Naive B cell (primary cell): Measurements from ENCODE around the gene MRPL22. TPM values are rescaled to one million over a fixed set of nuclear protein-coding genes. Genes with fewer than 3 reads are reported as not detected.

Experiments
- ATAC-seq, 2 donors: fragments of 150-1000 bp; cut with Tn5 transposase; 2 replicates each; pipeline ENCODE4 v1.10.0; 2021; ENCODE audit warnings: low read depth in 2 of 2, mild to moderate bottlenecking in 2 of 2, moderate library complexity in 2 of 2
- DNase-seq: peaks from one replicate; pipeline ENCODE4 v3.0.0; 2022
- H3K27ac Mint-ChIP-seq, 6 donors: one replicate each; pipeline ENCODE4 v1.8.0; 2020 to 2022; ENCODE audit warnings: mild to moderate bottlenecking in 6 of 6, mixed read lengths in 6 of 6, moderate library complexity in 5 of 6, inconsistent platforms in 2 of 6
- H3K27me3 Mint-ChIP-seq, 3 donors: one replicate each; pipeline ENCODE4 v1.8.0; 2021 to 2022; ENCODE audit warnings: mixed read lengths in 3 of 3, mild to moderate bottlenecking in 1 of 3
- H3K36me3 Mint-ChIP-seq, 2 donors: one replicate each; pipeline ENCODE4 v1.8.0; 2020 to 2022; ENCODE audit warnings: mixed read lengths in 2 of 2, inconsistent platforms in 1 of 2, mild to moderate bottlenecking in 1 of 2
- H3K4me1 Mint-ChIP-seq, 3 donors: one replicate each; pipeline ENCODE4 v1.8.0; 2020 to 2022; ENCODE audit warnings: mixed read lengths in 3 of 3, inconsistent platforms in 1 of 3, mild to moderate bottlenecking in 1 of 3, moderate library complexity in 1 of 3
- H3K4me3 Mint-ChIP-seq, 8 donors: one replicate each; pipeline ENCODE4 v1.8.0; 2020 to 2022; ENCODE audit warnings: mild to moderate bottlenecking in 8 of 8, mixed read lengths in 8 of 8, moderate library complexity in 8 of 8, inconsistent platforms in 2 of 8
- H3K9me3 Mint-ChIP-seq, 7 donors: one replicate each; pipeline ENCODE4 v1.8.0; 2020 to 2022; ENCODE audit warnings: mixed read lengths in 7 of 7, mild to moderate bottlenecking in 5 of 7, inconsistent platforms in 2 of 7, moderate library complexity in 1 of 7
- polyA plus RNA-seq, 6 donors: library from polyadenylated mRNA; unstranded; fragments of 300-500 nt; fragmentation: Illumina TruSeq; gene quantifications; one replicate each; pipeline ENCODE4 v1.2.3, GENCODE V29; 2021; ENCODE audit warnings: low read depth in 6 of 6

MRPL22 gene
- polyA plus RNA-seq, 6 donors from 2014 or later: 77.2 to 107 (median 86.9) TPM

DNA sequence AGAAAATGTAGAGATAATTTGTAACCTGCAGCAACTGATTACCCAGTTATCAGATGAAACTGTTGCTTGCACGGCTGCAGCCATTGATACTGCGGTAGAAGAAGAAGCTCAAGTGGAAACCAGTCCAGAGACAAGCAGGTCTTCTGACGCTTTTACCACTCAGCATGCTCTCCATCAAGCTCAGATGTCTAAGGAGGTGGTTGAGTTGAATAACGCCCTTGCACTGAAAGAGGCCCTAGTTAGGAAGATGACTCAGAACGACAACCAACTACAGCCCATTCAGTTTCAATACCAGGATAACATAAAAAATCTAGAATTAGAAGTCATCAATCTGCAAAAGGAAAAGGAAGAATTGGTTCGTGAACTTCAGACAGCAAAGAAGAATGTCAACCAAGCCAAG, 74.4 kb downstream of the MRPL22 start:
- ATAC-seq (no peak), DNase-seq (no peak)
- Mint-ChIP-seq H3K27ac (no peak overlapping the region), H3K4me1 (no peaks in the 10 kb centered on the region), H3K36me3 (peaks cover 0 to 14% of the 10 kb centered on the region in 2 donors), H3K9me3 (peaks cover 0 to 13% (median 5%) of the 10 kb centered on the region in 7 donors), H3K27me3 (peaks cover 8 to 23% (median 12%) of the 10 kb centered on the region in 3 donors), H3K4me3 (no peak overlapping the region)

DNA sequence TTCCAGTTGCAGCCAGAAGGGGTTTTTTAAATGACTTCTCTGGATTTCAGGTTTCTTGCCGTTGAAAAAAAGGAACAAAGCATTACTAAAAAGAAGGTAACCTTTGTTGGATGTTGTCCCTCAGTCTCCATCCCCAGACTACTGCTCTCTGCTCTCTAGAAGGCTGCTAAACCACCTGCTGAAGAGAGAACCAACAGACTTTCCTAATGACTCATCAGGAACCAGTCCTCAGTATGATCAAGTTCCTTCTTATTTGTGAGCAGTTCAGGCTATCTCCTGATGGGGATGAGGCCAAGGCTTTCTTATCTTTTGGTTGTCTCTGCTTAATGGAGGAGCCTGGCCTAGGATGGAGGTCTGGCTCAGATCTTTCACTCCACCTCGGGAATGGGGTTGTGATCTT, 76.7 kb downstream of the MRPL22 start:
- DNase-seq: no peak
- peaks cover 0 to 13% (median 5%) of the 10 kb centered on the region in 7 donors for H3K9me3 Mint-ChIP-seq
- ATAC-seq: no peak
- H3K4me3 Mint-ChIP-seq: no peak overlapping the region
- H3K27me3 Mint-ChIP-seq: peaks cover 9 to 23% (median 12%) of the 10 kb centered on the region in 3 donors
- no peak overlapping the region for H3K27ac Mint-ChIP-seq
- H3K36me3 Mint-ChIP-seq: peaks cover 0 to 14% of the 10 kb centered on the region in 2 donors
- no peaks in the 10 kb centered on the region for H3K4me1 Mint-ChIP-seq

Other genes starting within 250 kb of the MRPL22 start
- gene LARP1, start 185.7 kb upstream of the MRPL22 start, polyA plus RNA-seq: 10 to 100 TPM in 4 of 6 donors, 1 to 10 TPM in 2; 4.3 to 22.7 (median 11.1) TPM
- 1 to 10 TPM in 3 of 6 donors, under 1 TPM in 2, not detected in 1; 0.34 to 3.6 (median 1.3) TPM for gene FAXDC2, start 90.5 kb upstream of the MRPL22 start, polyA plus RNA-seq
- gene CNOT8, start 82.4 kb upstream of the MRPL22 start, polyA plus RNA-seq: 100 to 1,000 TPM; 155 to 240 (median 185) TPM
- gene GEMIN5, start 2.9 kb upstream of the MRPL22 start, polyA plus RNA-seq: 10 to 100 TPM in 4 of 6 donors, 1 to 10 TPM in 2; 3.5 to 16.3 (median 10.7) TPM
- under 1 TPM in 1 of 6 donors, not detected in 5; 0.16 TPM for gene KIF4B, start 72.7 kb downstream of the MRPL22 start, polyA plus RNA-seq